ENCODE results near the gene PLEKHA6. TPM values are rescaled to one million over a fixed set of nuclear protein-coding genes. Genes with fewer than 3 reads are reported as not detected.

Gene PLEKHA6
- total RNA-seq, 1 experiment from 2014 or later = 2.1 TPM

- Histone ChIP-seq H2BK12ac (ENCODE audit: insufficient read length, low read depth, low read length) (no peak overlapping the region), H3T11ph (ENCODE audit: low read length) (no peak overlapping the region), H3K27ac (ENCODE audit: insufficient read length, low read depth, low read length) (no peak overlapping the region), H4K5ac (ENCODE audit: insufficient read length, low read depth, low read length) (no peak overlapping the region), H3K4me2 (ENCODE audit: insufficient read depth, insufficient read length, low read length) (no peak overlapping the region), H3K4ac (ENCODE audit: low read depth, low read length) (no peak overlapping the region), H3K18ac (ENCODE audit: insufficient read length, low read depth, low read length) (no peak overlapping the region), H2BK120ac (ENCODE audit: low read depth, low read length, poor library complexity, severe bottlenecking) (no peak overlapping the region), H3K79me1 (ENCODE audit: insufficient read depth, low read depth, low read length, poor library complexity, severe bottlenecking) (no peaks in the 10 kb centered on the region), H2AFZ (ENCODE audit: low read length) (no peak overlapping the region), H3K79me2 (ENCODE audit: insufficient read depth, low read length) (no peaks in the 10 kb centered on the region), H2AK5ac (ENCODE audit: insufficient read length, low read length) (no peak overlapping the region), H4K91ac (ENCODE audit: insufficient read length, low read depth, low read length) (no peak overlapping the region), H3K9me3 (ENCODE audit: control insufficient read depth, low read depth, low read length) (no peaks in the 10 kb centered on the region), H2BK5ac (ENCODE audit: insufficient read length, low read length) (no peak overlapping the region), H2BK20ac (ENCODE audit: low read depth, low read length, poor library complexity, severe bottlenecking) (no peak overlapping the region), H4K8ac (replicated peaks; ENCODE audit: insufficient read length, low read depth, low read length) (no peak overlapping the region), H3K23ac (ENCODE audit: insufficient read length, low read depth, low read length) (no peak overlapping the region), H4K20me1 (ENCODE audit: control insufficient read depth, insufficient read depth, insufficient read length) (no peaks in the 10 kb centered on the region), H3K56ac (ENCODE audit: insufficient read length, low read depth, low read length) (no peak overlapping the region), H3K23me2 (ENCODE audit: insufficient read length, low read depth, low read length, poor library complexity, severe bottlenecking) (no peaks in the 10 kb centered on the region), H3K4me1 (ENCODE audit: insufficient read depth, low read length) (peaks cover 48% of the 10 kb centered on the region), H3K14ac (ENCODE audit: insufficient read depth, low read length) (no peak overlapping the region), H3K27me3 (ENCODE audit: insufficient read depth, low read length) (no peaks in the 10 kb centered on the region; the same call in 1 of the 2 replicates), H3K9ac (ENCODE audit: extremely low read depth, insufficient read length, low read length) (no peak overlapping the region), H2BK15ac (ENCODE audit: low read depth, low read length) (no peak overlapping the region)
- H3K36me3 Mint-ChIP-seq (ENCODE audit: insufficient read depth in 1 of 3, low read depth in 3 of 3) = no peaks in the 10 kb centered on the region
- peaks cover 37 to 38% of the 10 kb centered on the region in 2 experiments for H3K4me1 Mint-ChIP-seq
- no peak overlapping the region for H3K4me3 Mint-ChIP-seq
- no peaks in the 10 kb centered on the region for H3K9me3 Mint-ChIP-seq
- no peak for TF ChIP-seq CTCF (conservative IDR thresholded peaks at IDR 0.05)
- H3K27ac Mint-ChIP-seq = no peak overlapping the region
- peaks cover 6% of the 10 kb centered on the region for H3K27me3 Mint-ChIP-seq (ENCODE audit: low read depth)
- DNase-seq = no peak
Observed at GRCh38 chr1:204339541-204339940, 20.2 kb downstream of the PLEKHA6 start.
